Measurements from ENCODE around the gene PC. TPM values are rescaled to one million over a fixed set of nuclear protein-coding genes. Genes with fewer than 3 reads are reported as not detected.

The PC gene
- polyA plus RNA-seq, 1 donor, result 18.6 TPM

GRCh38 chr11:66951927-66952337 is 6.3 kb downstream of the PC start:
- no peak for DNase-seq (ENCODE audit: low read depth)

DNA sequence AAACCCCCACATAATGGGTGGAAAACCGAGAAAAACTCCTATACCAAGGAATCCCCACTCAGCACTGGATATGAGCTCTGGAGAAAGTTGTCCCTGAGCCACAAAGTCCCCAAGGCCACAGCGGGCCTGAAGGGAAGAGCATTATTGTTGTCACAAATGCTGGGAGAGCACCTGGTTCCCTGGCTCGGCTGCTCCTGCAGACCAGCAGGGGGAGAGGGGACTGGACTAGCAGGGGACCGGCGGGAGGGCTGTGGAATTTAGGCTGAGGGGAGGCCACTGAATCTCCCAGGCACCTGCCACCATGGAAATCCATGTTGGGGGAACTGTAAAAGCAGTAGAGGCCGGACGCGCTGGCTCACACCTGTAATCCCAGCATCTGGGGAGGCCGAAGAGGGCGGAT is 7.0 kb downstream of the PC start:
- DNase-seq (ENCODE audit: low read depth), result no peak

- DNase-seq (ENCODE audit: low read depth), result no peak
These were observed 8.1 kb downstream of the PC start for GRCh38 chr11:66950112-66950535.

GRCh38 chr11:66938582-66939135 is 19.5 kb downstream of the PC start:
- no peak for DNase-seq (ENCODE audit: low read depth)

GRCh38 chr11:66937193-66937733 is 20.9 kb downstream of the PC start:
- DNase-seq (ENCODE audit: low read depth), result no peak

DNA sequence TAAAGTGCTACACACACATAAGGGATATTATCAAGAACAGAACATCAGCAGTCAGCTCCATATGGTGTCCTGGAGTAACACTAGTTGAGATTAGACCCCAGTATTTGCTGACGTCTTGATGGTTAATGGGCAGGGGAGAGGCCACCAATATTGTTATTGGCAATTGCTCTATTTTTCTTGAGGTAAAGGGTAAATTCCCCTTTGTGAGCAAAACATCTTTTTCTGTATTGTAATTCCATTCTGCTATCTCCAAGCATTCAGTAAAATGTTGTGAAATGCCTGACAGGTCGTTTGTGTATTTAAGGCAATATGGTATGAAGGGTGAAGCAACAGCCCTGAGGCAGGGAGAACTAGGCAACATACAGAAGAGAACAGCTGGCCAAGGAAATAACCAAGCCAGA is 21.9 kb downstream of the PC start:
- no peak for DNase-seq (ENCODE audit: low read depth)

- DNase-seq (ENCODE audit: low read depth), result no peak
These were observed 23.0 kb downstream of the PC start for GRCh38 chr11:66934950-66935779.

DNA sequence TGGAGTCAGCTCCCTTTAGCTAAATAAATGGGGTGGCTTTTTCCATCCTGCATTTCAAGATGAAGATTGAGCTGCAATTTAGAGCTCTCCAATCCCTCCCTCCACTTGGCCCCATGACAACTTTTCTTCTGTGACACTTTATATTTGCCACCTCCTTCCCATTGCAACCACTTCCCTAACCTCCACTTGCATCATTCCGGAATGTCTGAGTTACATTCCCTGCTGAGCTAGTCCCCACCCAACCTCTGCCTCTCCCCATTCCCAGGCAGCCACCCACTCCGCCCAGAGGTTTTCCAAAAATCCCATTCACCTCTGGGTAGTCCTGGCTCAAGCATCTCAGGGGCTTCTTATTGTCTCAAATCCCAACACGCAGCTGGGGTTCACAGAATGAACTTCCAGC is 24.7 kb downstream of the PC start:
- no peak for DNase-seq (ENCODE audit: low read depth)

DNA sequence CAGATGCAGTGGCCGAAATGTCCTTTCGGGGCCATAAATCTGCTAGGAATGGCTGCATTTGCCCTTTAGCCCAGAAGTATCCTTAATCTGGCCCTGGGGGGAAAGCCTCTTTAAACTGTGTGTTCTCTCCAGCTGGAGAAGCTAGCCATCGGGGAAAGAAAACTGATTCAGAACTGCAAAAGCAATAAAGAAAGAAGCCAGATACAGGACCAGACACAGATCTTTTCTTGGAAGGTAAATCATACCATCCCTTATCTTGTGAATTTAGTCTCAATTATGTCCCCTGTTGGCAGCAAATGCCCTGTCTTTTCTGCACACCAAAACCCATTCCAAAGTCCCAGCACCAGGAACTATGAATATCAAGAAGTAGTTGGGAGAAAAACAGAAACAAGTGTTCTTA is 25.6 kb downstream of the PC start:
- no peak for DNase-seq (ENCODE audit: low read depth)

DNA sequence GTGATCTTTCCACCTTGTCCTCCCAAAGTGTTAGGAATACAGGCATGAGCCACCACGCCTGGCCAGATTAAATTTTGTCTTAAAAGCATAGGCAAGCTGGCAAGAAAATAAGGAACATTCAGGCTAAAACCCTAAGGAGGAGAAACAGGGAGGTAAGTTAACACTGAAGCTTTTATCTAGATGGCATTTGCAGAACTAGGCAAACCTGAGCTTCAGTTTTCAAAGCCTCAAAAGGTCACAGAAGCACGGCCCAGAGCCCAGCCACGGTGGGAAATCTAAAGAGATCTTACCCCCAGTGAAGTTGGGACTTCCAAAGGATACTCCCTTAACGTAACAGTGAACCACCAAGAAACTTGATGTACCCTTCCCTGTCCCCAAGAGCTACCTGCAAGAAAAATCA is 28.4 kb downstream of the PC start:
- no peak for DNase-seq (ENCODE audit: low read depth)

- DNase-seq (ENCODE audit: low read depth), result no peak
These were observed 33.9 kb downstream of the PC start for GRCh38 chr11:66924272-66924671.

GRCh38 chr11:66922551-66922950 is 35.6 kb downstream of the PC start:
- DNase-seq (ENCODE audit: low read depth), result no peak

GRCh38 chr11:66920978-66921784 is 37.0 kb downstream of the PC start:
- no peak for DNase-seq (ENCODE audit: low read depth)

GRCh38 chr11:66919923-66920322 is 38.3 kb downstream of the PC start:
- no peak for DNase-seq (ENCODE audit: low read depth)

- DNase-seq (ENCODE audit: low read depth), result no peak
These were observed 39.4 kb downstream of the PC start for GRCh38 chr11:66918741-66919140.

DNA sequence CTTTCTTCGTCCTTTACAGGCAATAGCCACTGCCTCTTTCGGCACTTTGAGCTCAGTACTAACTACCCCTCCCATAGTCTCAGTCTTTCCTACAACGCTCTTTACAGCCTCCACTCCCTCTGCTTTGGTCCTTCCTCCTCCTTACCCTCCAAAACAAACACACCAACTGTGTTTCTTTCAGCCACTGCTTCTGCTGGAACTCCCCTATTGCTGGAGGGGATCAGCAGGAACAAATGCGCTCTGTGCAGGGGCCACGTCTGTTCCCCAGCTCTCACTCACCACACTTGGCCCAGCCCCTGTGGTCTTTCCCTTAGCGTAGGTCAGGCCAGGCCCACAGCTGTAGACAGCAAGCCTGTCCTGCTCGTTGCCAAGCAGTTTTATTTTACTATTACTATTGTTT is 42.3 kb downstream of the PC start:
- no peak for DNase-seq (ENCODE audit: low read depth)

- no peak for DNase-seq (ENCODE audit: low read depth)
These were observed 42.9 kb downstream of the PC start for GRCh38 chr11:66915046-66915832.

DNA sequence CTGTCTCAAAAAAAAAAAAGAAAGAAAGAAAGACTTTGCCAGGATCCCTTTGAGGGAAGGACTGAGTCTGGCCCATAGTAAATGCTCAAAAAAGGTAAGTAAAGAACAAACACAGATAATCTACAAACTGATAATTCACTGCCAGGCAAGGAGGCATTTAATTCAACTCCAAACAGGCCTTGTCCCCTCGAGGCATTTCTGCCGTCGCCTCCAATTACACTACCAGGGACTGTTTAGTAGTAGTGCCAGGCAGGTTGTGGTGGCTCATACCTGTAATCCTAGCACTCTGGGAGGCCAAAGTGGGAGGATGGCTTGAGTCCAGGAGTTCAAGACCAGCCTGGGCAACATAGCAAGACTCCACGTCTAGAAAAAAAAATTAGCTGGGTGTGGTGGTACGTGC is 43.7 kb downstream of the PC start:
- DNase-seq (ENCODE audit: low read depth), result no peak

GRCh38 chr11:66912911-66913310 is 45.3 kb downstream of the PC start:
- DNase-seq (ENCODE audit: low read depth), result no peak

DNA sequence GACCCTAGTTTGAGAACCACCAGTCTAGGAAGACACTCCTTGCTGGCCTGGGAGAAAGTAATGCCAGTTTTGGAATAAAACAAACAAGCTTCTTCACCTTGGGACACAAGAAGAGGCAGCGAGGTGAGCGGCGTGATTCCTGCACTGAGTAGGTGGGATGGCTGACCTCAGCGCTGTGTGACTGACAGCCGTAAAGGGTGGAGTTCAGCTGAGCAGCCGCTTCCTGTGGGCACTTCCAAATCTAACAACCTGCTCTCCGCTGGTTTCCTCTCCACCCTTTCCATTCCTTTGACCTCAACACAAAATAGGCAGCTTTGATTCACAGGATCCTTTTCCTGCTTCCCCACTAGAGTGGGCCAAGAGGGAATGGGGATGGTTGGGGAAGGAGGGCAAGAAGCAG is 45.8 kb downstream of the PC start:
- no peak for DNase-seq (ENCODE audit: low read depth)

DNA sequence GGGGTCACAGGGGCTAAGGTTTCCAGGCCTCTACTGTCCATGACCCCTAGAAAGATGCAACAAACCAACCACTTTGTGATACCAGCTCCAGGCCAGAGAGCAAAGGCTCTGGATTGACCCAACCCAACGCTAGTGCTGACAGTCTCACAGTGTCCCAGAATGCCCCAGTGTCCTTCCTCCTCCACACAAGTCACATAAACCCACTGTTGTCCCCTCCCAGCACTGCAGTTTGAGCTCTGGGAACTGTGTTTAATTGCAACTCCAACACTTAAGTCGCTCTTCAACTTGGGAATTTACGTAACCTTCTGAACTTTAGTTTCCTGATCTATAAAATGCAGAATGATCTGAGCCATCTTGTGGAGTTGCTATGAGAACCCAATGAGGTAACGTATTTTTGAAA is 47.5 kb downstream of the PC start:
- DNase-seq (ENCODE audit: low read depth), result no peak

- no peak for DNase-seq (ENCODE audit: low read depth)
These were observed 48.2 kb downstream of the PC start for GRCh38 chr11:66910016-66910415.

All from forelimb muscle (tissue), 1 donor.